Upper lobe of left lung (tissue), 4 donors: ENCODE results near the gene ZNF282.

ENCODE experiments used
- CTCF ChIP-seq, 6 experiments: fragments of 450-650 bp in 4 of 6; fragments of 200-600 bp in 2 of 6; sonication (generic) in 2 of 6; IDR thresholded peaks; one replicate each; pipeline ENCODE4 v1.5.1; 2016 to 2019; ENCODE audit warnings: antibody characterized with exemption in 6 of 6
- POLR2A ChIP-seq, 4 donors: fragments of 450-650 bp; IDR thresholded peaks; one replicate each; pipeline ENCODE4 v1.5.1; 2016 to 2017; ENCODE audit warnings: antibody characterized with exemption in 4 of 4, mild to moderate bottlenecking in 2 of 4

- TF ChIP-seq POLR2A (IDR thresholded peaks at IDR 0.05) (no peak), CTCF (IDR thresholded peaks at IDR 0.05) (no peak)
Measured at GRCh38 chr7:149225656-149226055, 30.3 kb downstream of the ZNF282 start.
